Liver (tissue), 9 donors: ENCODE data around the gene SNAP47. TPM values are rescaled to one million over a fixed set of nuclear protein-coding genes. Genes with fewer than 3 reads are reported as not detected.

Source experiments
- DNase-seq: peaks from one replicate; pipeline ENCODE4 v3.0.0-alpha.2; 2017; ENCODE audit warnings: low spot score
- H3K27ac ChIP-seq, 2 donors: one replicate each; pipeline ENCODE4 v1.7.0; 2013; ENCODE audit warnings: inconsistent platforms in 2 of 2, low read length in 2 of 2, control low read depth in 1 of 2, low read depth in 1 of 2, mild to moderate bottlenecking in 1 of 2
- H3K27me3 ChIP-seq, 4 donors: one replicate each; pipeline versions ENCODE4 v1.6.1 to v1.7.0; 2013; ENCODE audit warnings: low read length in 3 of 4, inconsistent platforms in 1 of 4, mild to moderate bottlenecking in 1 of 4, moderate library complexity in 1 of 4; ENCODE audit not compliant: control insufficient read depth in 4 of 4, insufficient read depth in 4 of 4
- H3K36me3 ChIP-seq, 4 donors: one replicate each; pipeline versions ENCODE4 v1.6.1 to v1.7.0; 2013; ENCODE audit warnings: low read length in 3 of 4, mild to moderate bottlenecking in 3 of 4, low read depth in 1 of 4, moderate library complexity in 1 of 4; ENCODE audit not compliant: control insufficient read depth in 4 of 4, insufficient read depth in 3 of 4
- H3K4me1 ChIP-seq, 4 donors: one replicate each; pipeline versions ENCODE4 v1.6.1 to v1.7.0; 2013; ENCODE audit warnings: low read length in 3 of 4, mild to moderate bottlenecking in 3 of 4, moderate library complexity in 1 of 4; ENCODE audit not compliant: control insufficient read depth in 4 of 4, insufficient read depth in 4 of 4
- H3K4me3 ChIP-seq, 3 donors: one replicate each; pipeline versions ENCODE4 v1.6.1 to v1.7.0; 2013; ENCODE audit warnings: low read length in 3 of 3, control low read depth in 1 of 3, low read depth in 1 of 3, mild to moderate bottlenecking in 1 of 3
- H3K9ac ChIP-seq, 2 donors: one replicate each; pipeline ENCODE4 v1.7.0; 2013; ENCODE audit warnings: low read length in 2 of 2, mild to moderate bottlenecking in 2 of 2, moderate library complexity in 2 of 2, control low read depth in 1 of 2, low read depth in 1 of 2
- H3K9me3 ChIP-seq, 4 donors: one replicate each; pipeline versions ENCODE4 v1.6.1 to v1.7.0; 2013; ENCODE audit warnings: low read length in 3 of 4; ENCODE audit not compliant: control insufficient read depth in 4 of 4
- ATF3 ChIP-seq: IDR thresholded peaks from 2 replicates; pipeline ENCODE4 v1.6.1; 2016; ENCODE audit warnings: antibody characterized with exemption
- CTCF ChIP-seq: fragments of 150-350 bp; IDR thresholded peaks from 2 replicates; pipeline ENCODE4 v1.5.1; 2017; ENCODE audit warnings: improper control_type of control experiment, low read depth, low read length; ENCODE audit not compliant: missing input control
- EGR1 ChIP-seq, 2 donors: IDR thresholded peaks; 2 replicates each; pipeline ENCODE4 v1.6.1; 2016 to 2018; ENCODE audit warnings: antibody characterized with exemption in 2 of 2, low read depth in 2 of 2
- FOXA1 ChIP-seq: IDR thresholded peaks from 2 replicates; pipeline ENCODE4 v1.6.1; 2016; ENCODE audit warnings: antibody characterized with exemption
- FOXA2 ChIP-seq: IDR thresholded peaks from 2 replicates; pipeline ENCODE4 v1.6.1; 2016; ENCODE audit warnings: antibody characterized with exemption
- GABPA ChIP-seq, 2 donors: IDR thresholded peaks in 1 of 2; conservative IDR thresholded peaks in 1 of 2; 2 replicates each; pipeline ENCODE4 v1.6.1; 2016; ENCODE audit warnings: antibody characterized with exemption in 2 of 2, mild to moderate bottlenecking in 1 of 2, moderate library complexity in 1 of 2
- HNF4A ChIP-seq, 2 donors: conservative IDR thresholded peaks; 2 replicates each; pipeline ENCODE4 v1.6.1; 2016; ENCODE audit warnings: antibody characterized with exemption in 2 of 2, mild to moderate bottlenecking in 2 of 2
- HNF4G ChIP-seq: IDR thresholded peaks from 2 replicates; pipeline ENCODE4 v1.6.1; 2016; ENCODE audit warnings: antibody characterized with exemption
- JUND ChIP-seq, 2 donors: IDR thresholded peaks; 2 replicates each; pipeline ENCODE4 v1.6.1; 2016; ENCODE audit warnings: antibody characterized with exemption in 2 of 2
- MAX ChIP-seq: IDR thresholded peaks from 2 replicates; pipeline ENCODE4 v1.6.1; 2016; ENCODE audit warnings: antibody characterized with exemption
- NR2F2 ChIP-seq: IDR thresholded peaks from 2 replicates; pipeline ENCODE4 v1.6.1; 2016; ENCODE audit warnings: antibody characterized with exemption
- RAD21 ChIP-seq, 2 donors: IDR thresholded peaks; 2 replicates each; pipeline ENCODE4 v1.6.1; 2016; ENCODE audit warnings: antibody characterized with exemption in 2 of 2, mild to moderate bottlenecking in 2 of 2
- REST ChIP-seq: IDR thresholded peaks from 2 replicates; pipeline ENCODE4 v1.6.1; 2016; ENCODE audit warnings: antibody characterized with exemption, mild to moderate bottlenecking
- RXRA ChIP-seq, 2 donors: IDR thresholded peaks; 2 replicates each; pipeline ENCODE4 v1.6.1; 2017 to 2018; ENCODE audit warnings: antibody characterized with exemption in 2 of 2, mild to moderate bottlenecking in 1 of 2
- SP1 ChIP-seq: IDR thresholded peaks from 2 replicates; pipeline ENCODE4 v1.6.1; 2018; ENCODE audit warnings: antibody characterized with exemption, mild to moderate bottlenecking
- TAF1 ChIP-seq: conservative IDR thresholded peaks from 2 replicates; pipeline ENCODE4 v1.6.1; 2016; ENCODE audit warnings: antibody characterized with exemption, mild to moderate bottlenecking
- YY1 ChIP-seq: IDR thresholded peaks from 2 replicates; pipeline ENCODE4 v1.6.1; 2016; ENCODE audit warnings: antibody characterized with exemption, mild to moderate bottlenecking
- WGBS: extraction: QIAGEN DNeasy Blood & Tissue Kit; methylation state at CpG from one replicate; pipeline ENCODE4 v1.1.7; 2013; 5-methylcytosine and 5-hydroxymethylcytosine counted together
- polyA plus RNA-seq, 2 donors: library from polyadenylated mRNA; stranded (reverse) in 1 of 2; unstranded in 1 of 2; fragments of 200-250 nt in 1 of 2; fragments of >200 nt in 1 of 2; fragmentation: Nextera tagmentation in 1 of 2; extraction: Ambion mirVana in 1 of 2; gene quantifications; one replicate each; pipeline versions ENCODE4 v1.2.1 to v1.2.3, GENCODE V29; 2013 to 2015
- total RNA-seq, 2 donors: library from RNA; depleted of rRNA; stranded (reverse); fragments of >200 nt; gene quantifications; one replicate each; pipeline ENCODE4 v1.2.3, GENCODE V29; 2014
- TF ChIP-seq, protein P1 (sequence below): IDR thresholded peaks from 2 replicates; pipeline ENCODE4 v1.6.1; 2016; ENCODE audit warnings: antibody characterized with exemption
- donor health status: healthy.
- donor health status: healthy.
- donor health status: healthy.
- donor health status: healthy.
- donor health status: healthy.

Gene SNAP47
- total and polyA plus RNA-seq, 4 donors, result 15.3 to 23.3 (median 16.3) TPM

GRCh38 chr1:227740401-227740960 is 5.2 kb downstream of the SNAP47 start:
- Histone ChIP-seq H3K4me3 (no peak overlapping the region), H3K36me3 (no peaks in the 10 kb centered on the region), H3K27ac (no peak overlapping the region), H3K9me3 (no peaks in the 10 kb centered on the region), H3K27me3 (no peaks in the 10 kb centered on the region), H3K9ac (no peak overlapping the region), H3K4me1 (peaks cover 3 to 11% (median 7%) of the 10 kb centered on the region in 4 donors)
- DNase-seq, result no peak
- TF ChIP-seq RAD21 (IDR thresholded peaks at IDR 0.05) (no peak), CTCF (no peak), JUND (IDR thresholded peaks at IDR 0.05) (no peak), MAX (no peak), HNF4A (conservative IDR thresholded peaks at IDR 0.05) (no peak), SP1 (no peak), RXRA (IDR thresholded peaks at IDR 0.05) (no peak), GABPA (IDR thresholded peaks at IDR 0.05 in 1 of 2, conservative IDR thresholded peaks at IDR 0.05 in 1 of 2) (no peak), ATF3 (no peak), YY1 (no peak), FOXA1 (no peak), FOXA2 (no peak)
- TF ChIP-seq, protein P1, sequence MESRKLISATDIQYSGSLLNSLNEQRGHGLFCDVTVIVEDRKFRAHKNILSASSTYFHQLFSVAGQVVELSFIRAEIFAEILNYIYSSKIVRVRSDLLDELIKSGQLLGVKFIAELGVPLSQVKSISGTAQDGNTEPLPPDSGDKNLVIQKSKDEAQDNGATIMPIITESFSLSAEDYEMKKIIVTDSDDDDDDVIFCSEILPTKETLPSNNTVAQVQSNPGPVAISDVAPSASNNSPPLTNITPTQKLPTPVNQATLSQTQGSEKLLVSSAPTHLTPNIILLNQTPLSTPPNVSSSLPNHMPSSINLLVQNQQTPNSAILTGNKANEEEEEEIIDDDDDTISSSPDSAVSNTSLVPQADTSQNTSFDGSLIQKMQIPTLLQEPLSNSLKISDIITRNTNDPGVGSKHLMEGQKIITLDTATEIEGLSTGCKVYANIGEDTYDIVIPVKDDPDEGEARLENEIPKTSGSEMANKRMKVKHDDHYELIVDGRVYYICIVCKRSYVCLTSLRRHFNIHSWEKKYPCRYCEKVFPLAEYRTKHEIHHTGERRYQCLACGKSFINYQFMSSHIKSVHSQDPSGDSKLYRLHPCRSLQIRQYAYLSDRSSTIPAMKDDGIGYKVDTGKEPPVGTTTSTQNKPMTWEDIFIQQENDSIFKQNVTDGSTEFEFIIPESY, result no peak
- WGBS, result 73% methylated on average over 3 of the region's 3 CpGs

DNA sequence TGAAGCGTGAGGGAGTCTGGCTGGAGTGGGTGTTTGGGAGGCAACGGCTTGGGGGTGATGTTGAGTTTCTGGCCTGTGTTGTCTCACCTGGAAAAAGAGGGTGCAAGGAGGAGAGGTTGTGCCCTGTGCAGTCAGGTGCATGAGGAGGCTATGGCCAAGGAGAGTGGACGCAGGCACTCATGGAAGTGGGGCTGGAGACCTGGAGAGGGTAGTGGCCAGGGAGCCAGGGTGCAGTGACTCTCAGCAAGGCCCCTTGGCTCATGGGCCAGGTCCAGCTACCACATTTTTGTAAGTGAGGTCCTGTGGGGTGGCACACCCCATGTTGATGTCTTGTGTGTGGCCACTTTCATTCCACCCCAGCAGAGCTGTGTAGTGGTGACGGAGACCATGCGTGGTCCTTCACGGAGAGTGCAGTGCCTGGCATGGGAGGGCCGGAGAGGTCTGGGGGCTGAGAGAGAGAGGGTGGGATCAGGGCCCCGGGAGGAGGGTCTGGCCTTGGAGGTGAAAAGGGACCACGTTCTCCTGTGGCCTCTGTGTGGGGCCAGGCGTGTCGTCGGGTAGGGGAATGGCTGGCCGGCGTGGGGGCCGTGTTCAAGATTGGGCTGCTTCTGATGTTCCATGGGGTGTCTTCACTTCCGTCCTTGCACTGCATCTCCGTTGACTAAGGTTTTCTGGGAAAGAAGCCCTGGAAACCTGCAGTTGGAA is 6.1 kb downstream of the SNAP47 start:
- WGBS, result 92% methylated on average over 17 of the region's 17 CpGs
- no peak overlapping the region for H3K9ac ChIP-seq
- no peak for TF ChIP-seq REST
- TF ChIP-seq, protein P1, result no peak
- no peak for TF ChIP-seq FOXA1
- no peak for TF ChIP-seq TAF1
- no peak for TF ChIP-seq ATF3
- no peak for TF ChIP-seq CTCF
- no peak for TF ChIP-seq RAD21 (IDR thresholded peaks at IDR 0.05)
- TF ChIP-seq HNF4G, result no peak
- no peak for TF ChIP-seq JUND (IDR thresholded peaks at IDR 0.05)
- TF ChIP-seq HNF4A (conservative IDR thresholded peaks at IDR 0.05), result no peak
- TF ChIP-seq RXRA (IDR thresholded peaks at IDR 0.05), result no peak
- TF ChIP-seq SP1, result no peak
- TF ChIP-seq GABPA (IDR thresholded peaks at IDR 0.05 in 1 of 2, conservative IDR thresholded peaks at IDR 0.05 in 1 of 2), result no peak
- TF ChIP-seq EGR1 (IDR thresholded peaks at IDR 0.05; ENCODE audit: low read depth in 2 of 2), result no peak
- no peak for TF ChIP-seq NR2F2
- H3K9me3 ChIP-seq, result no peaks in the 10 kb centered on the region
- H3K4me3 ChIP-seq, result no peak overlapping the region
- no peaks in the 10 kb centered on the region for H3K36me3 ChIP-seq
- H3K4me1 ChIP-seq, result peaks cover 0 to 4% (median 0%) of the 10 kb centered on the region in 4 donors
- no peak for DNase-seq
- no peak overlapping the region for H3K27ac ChIP-seq
- no peaks in the 10 kb centered on the region for H3K27me3 ChIP-seq
